Muscle layer of duodenum (tissue), 2 donors: ENCODE data around the gene PTPRG.

ENCODE experiments used
- H3K27ac ChIP-seq: one replicate; pipeline ENCODE4 v1.7.0; 2013; ENCODE audit warnings: mild to moderate bottlenecking, low read length
- H3K27me3 ChIP-seq: one replicate; pipeline ENCODE4 v1.7.0; 2013; ENCODE audit warnings: low read depth, mild to moderate bottlenecking, control low read depth, low read length
- H3K36me3 ChIP-seq, 2 donors: one replicate each; pipeline ENCODE4 v1.7.0; 2013; ENCODE audit warnings: low read length in 2 of 2, control low read depth in 1 of 2, mild to moderate bottlenecking in 1 of 2; ENCODE audit not compliant: insufficient read depth in 2 of 2, control insufficient read depth in 1 of 2
- H3K4me1 ChIP-seq, 2 donors: one replicate each; pipeline ENCODE4 v1.7.0; 2013; ENCODE audit warnings: low read length in 2 of 2, mild to moderate bottlenecking in 2 of 2, control low read depth in 1 of 2, moderate library complexity in 1 of 2; ENCODE audit not compliant: insufficient read depth in 2 of 2, control insufficient read depth in 1 of 2
- H3K4me3 ChIP-seq, 2 donors: one replicate each; pipeline ENCODE4 v1.7.0; 2013; ENCODE audit warnings: low read length in 2 of 2, low read depth in 1 of 2, mild to moderate bottlenecking in 1 of 2
- H3K9me3 ChIP-seq, 2 donors: one replicate each; pipeline ENCODE4 v1.7.0; 2013; ENCODE audit warnings: low read length in 2 of 2, control low read depth in 1 of 2, mild to moderate bottlenecking in 1 of 2; ENCODE audit not compliant: control insufficient read depth in 1 of 2
- donor health status: healthy.

PTPRG gene

DNA sequence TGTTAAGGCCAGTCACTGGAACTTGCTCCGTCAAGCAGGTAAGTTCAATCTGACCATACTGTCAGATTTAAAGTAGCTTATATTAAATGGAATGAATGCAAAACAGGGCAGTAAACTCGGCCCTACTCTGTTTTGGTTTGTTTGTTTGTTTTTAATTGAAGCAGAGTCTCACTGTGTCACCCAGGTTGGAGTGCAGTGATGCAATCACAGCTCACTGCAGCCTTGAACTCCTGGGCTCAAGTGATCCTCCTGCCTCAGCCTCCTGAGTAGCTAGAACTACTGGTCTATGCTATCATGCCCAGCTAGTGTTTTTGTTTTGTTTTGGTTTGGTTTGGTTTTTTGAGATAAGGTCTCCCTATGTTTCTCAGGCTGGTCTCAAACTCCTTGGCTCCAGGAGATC lies 507.0 kb downstream of the PTPRG start:
- H3K27me3 ChIP-seq: no peaks in the 10 kb centered on the region
- no peak overlapping the region for H3K4me3 ChIP-seq
- H3K27ac ChIP-seq: no peak overlapping the region
- H3K36me3 ChIP-seq: no peaks in the 10 kb centered on the region
- H3K9me3 ChIP-seq: no peaks in the 10 kb centered on the region
- no peaks in the 10 kb centered on the region for H3K4me1 ChIP-seq

DNA sequence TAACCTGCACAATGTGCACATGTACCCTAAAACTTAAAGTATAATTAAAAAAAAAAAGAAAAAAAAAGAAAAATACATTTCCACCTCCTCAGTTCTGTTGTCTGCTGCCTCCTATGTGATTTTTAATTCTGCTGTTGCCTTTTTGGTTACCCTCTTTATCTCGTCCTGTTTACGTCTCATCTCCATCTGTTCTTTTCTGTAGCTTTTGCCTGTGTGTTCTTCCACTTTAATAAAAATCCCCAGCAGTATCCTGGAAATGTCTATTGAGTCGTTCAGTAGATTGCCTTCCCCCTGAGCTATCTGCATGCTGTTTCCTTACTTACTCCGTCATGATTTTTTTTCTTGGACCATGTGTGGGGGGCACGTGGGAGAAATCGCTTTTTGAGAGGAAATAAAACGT lies 509.5 kb downstream of the PTPRG start:
- Histone ChIP-seq H3K4me1 (no peaks in the 10 kb centered on the region), H3K27ac (no peak overlapping the region), H3K4me3 (no peak overlapping the region), H3K9me3 (no peaks in the 10 kb centered on the region), H3K36me3 (no peaks in the 10 kb centered on the region), H3K27me3 (no peaks in the 10 kb centered on the region)

DNA sequence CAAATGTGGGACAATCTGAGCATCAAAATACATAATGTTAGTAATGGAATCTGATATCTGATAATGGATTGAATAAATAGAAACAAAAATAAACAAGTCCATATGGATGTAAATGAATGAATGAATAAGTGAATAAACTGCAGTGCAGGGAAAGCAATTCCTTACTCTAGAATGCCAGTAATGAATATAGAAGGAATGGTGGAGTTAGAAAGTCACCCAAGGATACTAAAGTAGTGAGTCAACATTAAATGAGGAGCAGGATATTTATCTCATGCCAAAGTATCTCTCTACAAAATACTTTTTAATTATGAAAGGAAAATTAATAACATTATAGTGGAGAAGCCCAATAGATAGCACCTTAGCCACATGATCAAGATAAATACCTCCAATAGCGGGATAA lies 511.7 kb downstream of the PTPRG start:
- no peaks in the 10 kb centered on the region for H3K27me3 ChIP-seq
- no peak overlapping the region for H3K27ac ChIP-seq
- no peaks in the 10 kb centered on the region for H3K36me3 ChIP-seq
- no peaks in the 10 kb centered on the region for H3K9me3 ChIP-seq
- no peaks in the 10 kb centered on the region for H3K4me1 ChIP-seq
- H3K4me3 ChIP-seq: no peak overlapping the region

DNA sequence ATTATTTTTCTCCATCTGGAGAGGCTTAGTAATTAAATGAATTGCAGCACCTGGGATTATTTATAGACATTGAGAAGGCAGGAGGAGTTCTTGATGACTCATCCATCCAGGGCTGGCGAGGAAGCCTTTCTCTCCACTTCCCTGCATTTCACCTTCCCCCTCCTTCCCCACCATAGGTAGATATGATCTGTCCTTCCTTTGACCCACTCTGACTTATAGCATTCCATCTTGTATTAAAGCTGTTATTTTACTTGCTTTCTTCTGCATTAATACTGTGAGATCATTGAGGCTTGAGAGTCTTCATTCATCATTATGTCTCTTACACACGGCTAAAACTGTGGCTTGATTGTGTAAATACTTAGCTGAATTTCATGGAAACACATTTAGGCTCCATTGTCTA lies 523.2 kb downstream of the PTPRG start:
- no peaks in the 10 kb centered on the region for H3K9me3 ChIP-seq
- H3K4me3 ChIP-seq: no peak overlapping the region
- no peak overlapping the region for H3K27ac ChIP-seq
- H3K27me3 ChIP-seq: no peaks in the 10 kb centered on the region
- H3K36me3 ChIP-seq: no peaks in the 10 kb centered on the region
- no peaks in the 10 kb centered on the region for H3K4me1 ChIP-seq

DNA sequence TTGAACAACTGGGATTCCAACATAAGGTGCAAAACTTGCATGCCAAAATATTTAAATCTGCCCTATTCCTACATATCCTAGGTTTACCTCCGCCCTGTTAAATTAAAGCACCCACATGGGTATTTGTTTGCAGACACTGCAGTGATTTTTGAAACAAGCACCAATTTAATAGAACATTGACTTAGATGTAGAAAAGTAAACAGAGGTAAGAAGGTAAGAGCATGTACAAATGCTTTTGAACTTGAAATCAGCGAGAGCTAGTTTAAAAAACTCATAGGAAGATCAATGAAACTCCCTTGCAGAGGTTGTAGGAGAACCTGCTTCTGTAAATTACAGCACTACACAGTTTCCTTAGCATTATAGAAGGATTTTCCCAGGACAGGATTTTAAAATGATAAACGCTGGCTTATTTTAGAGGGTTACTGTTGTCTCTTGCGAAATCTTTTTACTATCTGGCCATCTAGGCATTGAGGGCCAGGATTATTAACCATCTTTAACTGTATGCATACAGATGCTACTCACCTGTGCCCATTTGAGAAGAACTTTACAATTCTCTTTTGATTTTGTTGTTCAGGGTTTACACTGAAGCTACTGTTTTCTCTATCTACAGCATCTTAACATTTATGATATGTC lies 527.2 kb downstream of the PTPRG start:
- Histone ChIP-seq H3K27me3 (no peaks in the 10 kb centered on the region), H3K27ac (no peak overlapping the region), H3K9me3 (no peaks in the 10 kb centered on the region), H3K4me1 (no peaks in the 10 kb centered on the region), H3K36me3 (no peaks in the 10 kb centered on the region), H3K4me3 (no peak overlapping the region)

DNA sequence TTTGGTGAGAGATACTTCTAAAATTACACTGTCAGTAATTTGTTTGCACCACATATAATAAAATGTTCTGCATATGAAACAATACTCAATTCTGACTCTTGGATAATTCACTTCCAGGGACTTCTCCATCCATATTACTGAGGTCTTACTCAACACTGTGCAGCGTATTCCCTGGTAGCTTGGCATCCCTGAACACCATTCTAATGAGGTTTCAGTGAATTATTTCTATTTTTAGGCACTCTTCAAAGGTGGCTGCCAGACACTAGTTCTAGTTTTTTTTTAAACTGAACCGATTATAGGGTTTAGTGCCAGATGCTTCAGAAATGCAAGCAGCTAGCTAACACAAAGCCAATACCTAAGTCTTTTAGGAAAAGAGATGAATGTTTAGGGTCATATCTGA lies 528.7 kb downstream of the PTPRG start:
- Histone ChIP-seq H3K36me3 (no peaks in the 10 kb centered on the region), H3K27ac (no peak overlapping the region), H3K4me3 (no peak overlapping the region), H3K4me1 (no peaks in the 10 kb centered on the region), H3K9me3 (no peaks in the 10 kb centered on the region), H3K27me3 (no peaks in the 10 kb centered on the region)

DNA sequence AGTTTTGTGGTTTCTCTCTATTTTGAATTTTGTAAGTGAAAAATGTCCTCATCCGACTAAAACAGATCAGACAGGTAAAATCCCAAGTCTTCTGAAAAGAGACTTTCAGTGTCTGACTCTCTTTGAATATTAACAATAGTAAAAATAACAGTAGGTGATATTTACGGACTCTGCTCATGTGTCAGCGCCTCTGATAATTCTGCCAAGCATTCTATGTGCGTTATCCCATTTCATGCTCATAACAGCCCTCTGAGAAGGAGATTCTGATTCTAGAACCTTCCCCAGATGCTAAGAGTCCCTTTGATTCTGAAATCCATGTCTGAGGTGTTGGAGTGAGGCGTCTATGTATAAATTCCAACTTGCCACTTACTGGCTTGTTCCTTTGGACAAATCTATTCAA lies 529.1 kb downstream of the PTPRG start:
- Histone ChIP-seq H3K4me3 (no peak overlapping the region), H3K27me3 (no peaks in the 10 kb centered on the region), H3K4me1 (no peaks in the 10 kb centered on the region), H3K36me3 (no peaks in the 10 kb centered on the region), H3K27ac (no peak overlapping the region), H3K9me3 (no peaks in the 10 kb centered on the region)

DNA sequence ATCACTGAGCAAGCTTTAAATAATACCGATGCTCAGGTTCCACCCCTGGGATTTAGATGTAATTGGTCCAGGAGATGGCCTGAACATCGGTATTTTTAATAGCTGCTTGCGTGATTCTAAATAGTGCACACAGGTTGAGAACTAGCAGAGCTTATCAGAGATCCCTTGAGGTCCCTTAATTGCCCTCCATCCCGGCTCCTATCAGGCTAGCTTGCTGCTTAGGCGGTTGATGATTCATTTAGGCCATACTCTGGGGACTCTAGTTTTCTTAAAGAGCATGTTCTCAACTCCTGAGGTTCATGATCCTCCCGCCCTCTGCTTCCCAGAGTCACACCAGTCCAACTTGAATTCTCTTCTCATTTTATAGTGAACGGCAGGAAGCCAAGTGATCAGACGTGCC lies 531.7 kb downstream of the PTPRG start:
- Histone ChIP-seq H3K27ac (no peak overlapping the region), H3K9me3 (no peaks in the 10 kb centered on the region), H3K4me3 (no peak overlapping the region), H3K36me3 (no peaks in the 10 kb centered on the region), H3K27me3 (no peaks in the 10 kb centered on the region), H3K4me1 (no peaks in the 10 kb centered on the region)

DNA sequence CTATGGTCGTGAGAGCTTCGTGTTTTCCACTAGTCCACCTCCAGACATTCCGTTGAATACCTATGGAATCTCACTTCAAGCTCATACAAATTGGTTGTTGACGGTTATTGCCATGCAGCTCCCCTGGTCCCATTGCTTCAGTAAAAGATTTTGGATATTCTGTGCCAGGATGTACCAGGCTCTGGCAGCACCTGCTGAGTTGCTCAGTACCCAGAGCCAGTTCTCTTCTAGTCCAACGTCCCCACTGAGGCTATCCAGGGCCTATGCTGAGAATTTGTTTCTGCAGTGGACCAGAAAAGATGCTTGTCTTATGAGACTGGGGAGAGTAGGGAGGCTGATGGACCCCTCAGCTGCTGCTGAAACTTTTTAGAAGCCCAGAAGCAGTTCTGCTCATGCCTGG lies 533.1 kb downstream of the PTPRG start:
- no peak overlapping the region for H3K27ac ChIP-seq
- no peaks in the 10 kb centered on the region for H3K9me3 ChIP-seq
- no peaks in the 10 kb centered on the region for H3K36me3 ChIP-seq
- H3K4me1 ChIP-seq: no peaks in the 10 kb centered on the region
- no peaks in the 10 kb centered on the region for H3K27me3 ChIP-seq
- H3K4me3 ChIP-seq: no peak overlapping the region

DNA sequence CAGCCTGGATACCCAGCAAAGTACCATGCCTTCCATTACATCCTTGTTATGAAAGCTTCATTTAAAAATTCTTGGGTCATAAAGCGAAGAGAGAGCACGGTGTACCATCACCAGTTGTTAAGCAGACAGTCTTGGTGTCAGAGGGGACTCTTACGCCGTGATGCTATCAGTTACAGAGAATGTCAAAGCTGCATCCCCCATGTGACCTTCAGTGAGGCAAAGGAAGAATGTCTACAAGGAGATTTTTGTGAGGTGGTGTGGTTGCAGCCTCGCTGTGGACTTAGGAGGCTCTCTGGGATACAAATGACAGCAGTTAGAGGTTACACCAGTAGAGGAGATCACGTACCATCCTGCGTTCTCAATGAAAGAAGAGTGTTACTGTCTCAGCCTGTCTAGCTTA lies 533.7 kb downstream of the PTPRG start:
- H3K4me1 ChIP-seq: no peaks in the 10 kb centered on the region

DNA sequence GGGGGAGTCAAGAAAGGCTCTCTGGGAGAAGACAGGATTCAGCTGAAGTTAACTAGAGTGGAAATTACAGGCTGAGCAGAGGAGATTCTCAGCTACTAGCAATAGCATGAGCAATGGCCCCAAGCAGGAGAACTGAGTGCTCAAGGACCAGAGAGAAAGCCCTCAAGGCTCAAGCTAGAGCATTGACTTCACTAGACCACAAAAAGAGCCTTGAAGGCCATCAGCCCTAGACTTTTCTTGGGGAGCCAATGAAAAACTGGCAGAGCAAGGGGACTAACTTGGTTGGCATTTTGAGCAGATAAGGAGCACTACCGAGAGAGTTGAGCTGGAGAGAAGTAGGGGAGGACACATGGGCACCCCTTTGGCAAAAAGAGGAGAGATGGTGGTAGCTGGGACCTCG lies 534.4 kb downstream of the PTPRG start:
- Histone ChIP-seq H3K9me3 (no peaks in the 10 kb centered on the region), H3K4me3 (no peak overlapping the region), H3K27ac (no peak overlapping the region)

More for the DNA sequence above, 533.7 kb downstream of the PTPRG start:
- Histone ChIP-seq H3K4me3 (no peak overlapping the region), H3K27me3 (no peaks in the 10 kb centered on the region), H3K36me3 (no peaks in the 10 kb centered on the region), H3K27ac (no peak overlapping the region), H3K9me3 (no peaks in the 10 kb centered on the region)

DNA sequence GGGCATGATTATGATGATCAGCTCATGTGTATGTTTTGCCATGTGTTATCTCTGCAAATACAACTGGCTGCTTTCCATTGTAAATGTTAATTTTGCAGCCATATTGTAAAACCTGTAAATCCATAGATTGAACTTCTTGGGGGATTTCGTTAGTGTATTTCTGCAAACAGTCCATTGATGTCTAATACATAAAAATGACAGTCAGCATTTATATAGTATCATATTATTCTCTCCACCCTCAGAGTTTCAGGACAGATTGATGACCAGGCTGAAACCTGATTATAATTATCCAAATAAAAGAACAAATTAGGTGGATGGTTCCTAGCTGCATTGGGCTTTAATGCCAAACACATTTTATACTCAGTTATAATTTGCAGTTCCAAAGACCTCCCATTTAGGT lies 535.1 kb downstream of the PTPRG start:
- Histone ChIP-seq H3K4me3 (no peak overlapping the region), H3K9me3 (no peaks in the 10 kb centered on the region), H3K27ac (peak overlapping the region; percentile 19), H3K36me3 (no peaks in the 10 kb centered on the region), H3K27me3 (no peaks in the 10 kb centered on the region), H3K4me1 (no peaks in the 10 kb centered on the region)

More for the DNA sequence above, 534.4 kb downstream of the PTPRG start:
- H3K36me3 ChIP-seq: no peaks in the 10 kb centered on the region
- H3K4me1 ChIP-seq: no peaks in the 10 kb centered on the region
- H3K27me3 ChIP-seq: no peaks in the 10 kb centered on the region
